CD4-positive, alpha-beta T cell (primary cell): ENCODE results near the gene TTC33. TPM values are rescaled to one million over a fixed set of nuclear protein-coding genes. Genes with fewer than 3 reads are reported as not detected.
"Not testable (repeated sequence)": the region's sequence is repeated elsewhere in the genome, so short reads cannot be mapped to it uniquely, and the experiment has no call there.

Experiments used
- ATAC-seq: fragments of 200-7000 bp; cut with Tn5 transposase; one replicate; pipeline ENCODE4 v1.10.0; 2022; ENCODE audit warnings: mild to moderate bottlenecking; ENCODE audit not compliant: poor library complexity
- CTCF ChIA-PET: fragments of 350-600 bp; sonication (Branson Sonifier 250); formaldehyde crosslinking; loops from one replicate; lab custom pipeline; 2021; ENCODE audit warnings: antibody characterized with exemption, inconsistent platforms; lab: Charles Lee
- POLR2A ChIA-PET: fragments of 350-600 bp; sonication (Branson Sonifier 250); formaldehyde crosslinking; loops from one replicate; lab custom pipeline; 2021; ENCODE audit warnings: antibody characterized with exemption, inconsistent platforms; lab: Charles Lee
- DNase-seq, 14 experiments: peaks; one replicate each; pipeline ENCODE4 v3.0.0-alpha.2; 2013 to 2020; ENCODE audit warnings: mixed read lengths in 2 of 14
- H3K27ac ChIP-seq, 2 donors: one replicate each; pipeline versions ENCODE4 v1.5.1 to v1.7.0; 2013; ENCODE audit warnings: low read length in 2 of 2, low read depth in 1 of 2, mild to moderate bottlenecking in 1 of 2
- H3K27me3 ChIP-seq, 2 experiments: 1 replicate in 1 of 2; 2 replicates in 1 of 2; pipeline versions ENCODE4 v1.6.1 to v1.7.0; 2013; ENCODE audit warnings: low read length in 2 of 2, control low read depth in 1 of 2, mild to moderate bottlenecking in 1 of 2, moderate library complexity in 1 of 2; ENCODE audit not compliant: insufficient read depth in 2 of 2, control insufficient read depth in 1 of 2
- H3K36me3 ChIP-seq: one replicate; pipeline ENCODE4 v1.6.1; 2013; ENCODE audit warnings: low read length, control low read depth; ENCODE audit not compliant: insufficient read depth
- H3K4me1 ChIP-seq: one replicate; pipeline ENCODE4 v1.6.1; 2013; ENCODE audit warnings: low read length, control low read depth; ENCODE audit not compliant: insufficient read depth
- H3K4me3 ChIP-seq: one replicate; pipeline ENCODE4 v1.5.1; 2013; ENCODE audit warnings: mild to moderate bottlenecking, low read length, moderate library complexity
- H3K9me3 ChIP-seq, 2 experiments: 1 replicate in 1 of 2; 2 replicates in 1 of 2; pipeline versions ENCODE4 v1.6.1 to v1.7.0; 2013; ENCODE audit warnings: low read length in 2 of 2, mild to moderate bottlenecking in 2 of 2, control low read depth in 1 of 2, moderate library complexity in 1 of 2; ENCODE audit not compliant: control insufficient read depth in 1 of 2, insufficient read depth in 1 of 2
- H3K27ac Mint-ChIP-seq: one replicate; pipeline ENCODE4 v1.8.0; 2020; ENCODE audit warnings: mixed read lengths
- H3K27me3 Mint-ChIP-seq: one replicate; pipeline ENCODE4 v1.8.0; 2021; ENCODE audit warnings: mixed read lengths
- H3K36me3 Mint-ChIP-seq: one replicate; pipeline ENCODE4 v1.8.0; 2021; ENCODE audit warnings: low read depth, mixed read lengths
- H3K4me1 Mint-ChIP-seq: one replicate; pipeline ENCODE4 v1.8.0; 2021; ENCODE audit warnings: low read depth, mixed read lengths
- H3K4me3 Mint-ChIP-seq: one replicate; pipeline ENCODE4 v1.8.0; 2020; ENCODE audit warnings: mild to moderate bottlenecking, mixed read lengths
- H3K9me3 Mint-ChIP-seq: one replicate; pipeline ENCODE4 v1.8.0; 2020; ENCODE audit warnings: mixed read lengths
- CTCF ChIP-seq: fragments of 200-600 bp; IDR thresholded peaks from one replicate; pipeline ENCODE4 v1.8.0; 2022; ENCODE audit warnings: antibody characterized with exemption, mild to moderate bottlenecking
- intact Hi-C, 2 experiments: fragments of 100-400 bp; cut with DNase I in 1 of 2; cut with micrococcal nuclease in 1 of 2; formaldehyde crosslinking; loops; one replicate each; pipeline versions ENCODE4 v1.15.1 to v1.9.0; 2023 to 2025; cut with DNase I, micrococcal nuclease
- total RNA-seq, 174 experiments: library from RNA in 2 of 174; stranded (reverse) in 2 of 174; gene quantifications; one replicate each; pipeline ENCODE4 v1.2.3 and lab custom pipeline; 2021 to 2026

Gene TTC33
- total RNA-seq, 2 experiments from 2014 or later, result 8.7 to 12.0 TPM

DNA sequence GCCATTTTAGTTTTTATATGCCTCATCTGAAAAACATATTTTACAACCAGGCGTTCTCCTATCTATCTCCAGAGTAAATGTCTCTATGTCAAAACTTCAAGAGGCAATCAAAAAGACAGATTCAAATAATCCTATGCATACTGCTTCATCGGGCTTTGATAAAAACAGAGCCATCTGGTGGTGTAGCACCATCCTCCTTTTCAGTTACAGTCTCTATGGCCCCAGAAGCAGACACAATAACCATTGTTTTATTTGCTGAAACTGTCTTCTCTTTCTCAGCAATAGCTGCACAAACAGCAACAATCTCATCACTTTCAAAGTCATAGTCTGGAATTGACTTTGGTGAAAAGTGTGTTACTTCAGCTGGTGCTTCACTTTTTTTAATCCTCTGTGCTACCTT, 39.8 kb downstream of the TTC33 start:
- DNase-seq (peak in 1 of 14 experiments; percentile 30), ATAC-seq (no peak)
- Mint-ChIP-seq H3K27ac (peak overlapping the region; percentile 22), H3K27me3 (no peaks in the 10 kb centered on the region), H3K9me3 (peaks cover 2% of the 10 kb centered on the region), H3K36me3 (peaks cover 66% of the 10 kb centered on the region), H3K4me1 (peaks cover 16% of the 10 kb centered on the region), H3K4me3 (no peak overlapping the region)
- no peaks in the 10 kb centered on the region for H3K4me1 ChIP-seq
- H3K4me3 ChIP-seq, result no peak overlapping the region
- ChIA-PET POLR2A (no interaction called here), CTCF (no interaction called here)
- H3K27ac ChIP-seq, result no peak overlapping the region
- intact Hi-C loops, result no loop called here
- peaks cover 22% of the 10 kb centered on the region for H3K36me3 ChIP-seq
- H3K27me3 ChIP-seq, result no peaks in the 10 kb centered on the region
- no peaks in the 10 kb centered on the region for H3K9me3 ChIP-seq
- TF ChIP-seq CTCF, result no peak

GRCh38 chr5:40714001-40714400, 41.8 kb downstream of the TTC33 start:
- H3K36me3 ChIP-seq, result peaks cover 15% of the 10 kb centered on the region
- H3K4me3 Mint-ChIP-seq, result no peak overlapping the region
- no peaks in the 10 kb centered on the region for H3K27me3 Mint-ChIP-seq
- ATAC-seq (no peak), DNase-seq (no peak)
- H3K27me3 ChIP-seq, result no peaks in the 10 kb centered on the region
- no peaks in the 10 kb centered on the region for H3K9me3 ChIP-seq
- CTCF ChIA-PET, result no interaction called here
- POLR2A ChIA-PET, result interaction anchor here (0.9 kb wide), 1 partner anchor 11 kb away, joined by 3 read pairs; no protein-coding TSS in a partner anchor
- peaks cover 15% of the 10 kb centered on the region for H3K4me1 Mint-ChIP-seq
- no peaks in the 10 kb centered on the region for H3K4me1 ChIP-seq
- H3K9me3 Mint-ChIP-seq, result peaks cover 5% of the 10 kb centered on the region
- peaks cover 62% of the 10 kb centered on the region for H3K36me3 Mint-ChIP-seq
- TF ChIP-seq CTCF, result no peak
- intact Hi-C loops, result no loop called here
- H3K27ac Mint-ChIP-seq, result no peak overlapping the region
- no peak overlapping the region for H3K4me3 ChIP-seq
- no peak overlapping the region for H3K27ac ChIP-seq

GRCh38 chr5:40710575-40710974, 45.2 kb downstream of the TTC33 start:
- DNase-seq, H3K27me3 ChIP-seq, H3K4me3 ChIP-seq, H3K9me3 ChIP-seq, H3K27me3 Mint-ChIP-seq, H3K27ac Mint-ChIP-seq, CTCF ChIA-PET, H3K4me1 Mint-ChIP-seq, H3K4me3 Mint-ChIP-seq, H3K27ac ChIP-seq, POLR2A ChIA-PET, ATAC-seq, H3K4me1 ChIP-seq, intact Hi-C loops: not testable (repeated sequence)
- H3K36me3 ChIP-seq, result peaks cover 11% of the 10 kb centered on the region
- Mint-ChIP-seq H3K9me3 (peaks cover 11% of the 10 kb centered on the region), H3K36me3 (peaks cover 67% of the 10 kb centered on the region)

DNA sequence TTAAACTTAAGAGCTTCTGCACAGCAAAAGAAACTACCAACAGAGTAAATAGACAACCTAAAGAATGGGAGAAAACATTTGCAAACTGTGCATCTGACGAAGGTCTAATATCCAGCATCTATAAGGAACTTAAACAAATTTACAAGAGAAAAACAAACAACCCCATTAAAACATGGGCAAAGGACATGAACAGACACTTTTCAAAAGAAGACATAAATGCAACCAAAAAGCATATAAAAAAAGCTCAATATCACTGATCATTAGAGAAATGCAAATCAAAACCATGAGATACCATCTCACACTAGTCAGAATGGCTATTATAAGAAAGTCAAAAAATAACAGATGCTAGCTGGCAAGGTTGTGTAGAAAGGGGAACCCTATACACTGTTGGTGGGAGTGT, 50.3 kb downstream of the TTC33 start:
- CTCF ChIA-PET, result interaction anchor here (0.5 kb wide), 1 partner anchor 183 kb away, joined by 3 read pairs; no protein-coding TSS in a partner anchor
- H3K27me3 ChIP-seq, DNase-seq, H3K4me3 ChIP-seq, H3K27ac ChIP-seq, H3K4me1 ChIP-seq, H3K36me3 ChIP-seq, H3K4me1 Mint-ChIP-seq, H3K27me3 Mint-ChIP-seq, intact Hi-C loops, H3K27ac Mint-ChIP-seq, ATAC-seq, H3K4me3 Mint-ChIP-seq, POLR2A ChIA-PET: not testable (repeated sequence)
- H3K9me3 Mint-ChIP-seq, result peaks cover 28% of the 10 kb centered on the region
- H3K9me3 ChIP-seq, result peaks cover 6 to 17% of the 10 kb centered on the region in 2 experiments
- H3K36me3 Mint-ChIP-seq, result peaks cover 93% of the 10 kb centered on the region

DNA sequence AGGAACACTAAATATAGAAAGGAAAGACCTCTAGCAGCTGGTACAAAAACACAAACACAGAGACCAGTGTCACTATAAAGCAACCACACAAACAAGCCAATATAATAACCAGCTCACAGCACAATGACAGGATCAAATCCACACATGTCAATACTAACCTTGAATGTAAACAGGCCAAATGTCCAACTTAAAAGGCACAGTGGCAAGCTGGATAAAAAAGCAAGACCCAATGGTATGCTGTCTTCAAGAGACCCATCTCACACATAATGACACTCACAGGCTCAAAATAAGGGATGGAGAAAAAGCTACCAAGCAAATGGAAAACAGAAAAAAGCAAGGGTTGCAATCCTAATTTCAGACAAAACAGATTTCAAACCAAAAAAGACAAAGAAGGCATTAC, 53.7 kb downstream of the TTC33 start:
- POLR2A ChIA-PET, H3K27ac ChIP-seq, H3K27ac Mint-ChIP-seq, H3K4me1 Mint-ChIP-seq, H3K27me3 Mint-ChIP-seq, DNase-seq, H3K27me3 ChIP-seq, ATAC-seq, CTCF ChIA-PET, H3K4me1 ChIP-seq, intact Hi-C loops, H3K4me3 Mint-ChIP-seq, H3K4me3 ChIP-seq: not testable (repeated sequence)
- peaks cover 28% of the 10 kb centered on the region for H3K9me3 Mint-ChIP-seq
- H3K36me3 Mint-ChIP-seq, result peaks cover 100% of the 10 kb centered on the region
- H3K36me3 ChIP-seq, result peaks cover 25% of the 10 kb centered on the region
- peaks cover 11 to 20% of the 10 kb centered on the region in 2 experiments for H3K9me3 ChIP-seq
